Stimulated activated CD4-positive, alpha-beta T cell treated with anti-CD3 and anti-CD28 coated beads, Interleukin-12 subunit alpha, Interleukin-12 subunit beta, amount 100 ng/mL, for 24 hours (primary cell): ENCODE results near the gene SH2D3C.

Source experiments
- DNase-seq, 2 experiments: peaks; one replicate each; pipeline ENCODE4 v3.0.0-alpha.2; 2020; ENCODE audit warnings: low read depth in 2 of 2

Gene SH2D3C

GRCh38 chr9:127722055-127722745 is 56.3 kb downstream of the SH2D3C start:
- no peak for DNase-seq

GRCh38 chr9:127721391-127721821 is 57.1 kb downstream of the SH2D3C start:
- DNase-seq: no peak

GRCh38 chr9:127720865-127721227 is 57.6 kb downstream of the SH2D3C start:
- DNase-seq: no peak

GRCh38 chr9:127720031-127720864 is 58.2 kb downstream of the SH2D3C start:
- no peak for DNase-seq

- DNase-seq: no peak
Observed at GRCh38 chr9:127717766-127718165, 60.7 kb downstream of the SH2D3C start.

DNA sequence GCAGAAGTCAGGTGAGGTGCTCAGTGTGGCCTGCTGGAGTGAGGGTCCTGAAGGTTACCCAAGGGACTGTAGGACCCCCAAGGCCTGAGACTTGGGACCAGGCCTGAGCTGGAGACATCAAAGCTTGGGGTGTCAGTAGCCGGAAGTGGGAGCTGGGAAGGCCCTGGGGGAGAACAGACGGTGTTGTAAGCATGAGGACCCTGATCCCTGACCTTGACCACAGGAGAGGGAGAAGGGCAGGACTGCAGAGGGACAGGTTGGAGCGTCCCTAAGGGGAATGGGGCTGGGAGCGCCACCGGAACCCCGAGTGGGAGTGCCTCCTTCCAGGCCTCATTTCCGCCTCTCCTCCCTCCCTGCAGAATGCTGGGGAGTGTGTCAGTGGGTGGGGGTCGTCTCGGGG is 62.1 kb downstream of the SH2D3C start:
- DNase-seq: no peak

- peak; percentile 92 to 98 for DNase-seq
Observed at GRCh38 chr9:127715470-127716337, 62.8 kb downstream of the SH2D3C start, which contains the start of the genes PTRH1 and TTC16. PTRH1 (minus strand) TSS chr9:127715663; CDS start chr9:127715639, 24 bp downstream. TTC16 (plus strand) TSS chr9:127716079; CDS start chr9:127716146, 67 bp downstream.

DNA sequence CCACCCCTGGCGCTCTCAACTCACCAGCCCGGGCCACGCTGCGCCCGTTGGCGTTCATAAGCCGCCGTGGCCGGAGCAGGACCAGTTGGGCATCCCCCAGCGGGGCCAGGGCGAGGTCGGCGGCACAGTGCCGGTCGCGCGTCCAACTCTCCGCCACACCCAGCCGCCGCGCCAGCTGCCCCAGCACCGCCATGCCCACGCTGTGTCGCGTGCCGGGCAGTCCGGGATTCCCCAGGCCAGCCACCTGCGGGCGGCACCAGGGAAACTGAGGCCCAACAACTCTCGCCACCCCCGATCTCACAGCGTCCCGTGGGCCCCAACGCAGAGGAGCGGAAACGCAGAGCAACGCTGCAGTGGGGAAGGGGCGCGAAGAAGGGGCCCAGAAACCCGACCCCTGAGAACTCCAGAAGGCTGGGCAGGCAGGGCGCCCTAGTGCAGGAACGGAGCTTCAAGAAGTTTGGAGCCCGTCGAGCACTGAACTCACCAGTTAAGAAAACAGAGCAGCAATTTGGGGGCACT is 63.5 kb downstream of the SH2D3C start:
- no peak for DNase-seq

DNA sequence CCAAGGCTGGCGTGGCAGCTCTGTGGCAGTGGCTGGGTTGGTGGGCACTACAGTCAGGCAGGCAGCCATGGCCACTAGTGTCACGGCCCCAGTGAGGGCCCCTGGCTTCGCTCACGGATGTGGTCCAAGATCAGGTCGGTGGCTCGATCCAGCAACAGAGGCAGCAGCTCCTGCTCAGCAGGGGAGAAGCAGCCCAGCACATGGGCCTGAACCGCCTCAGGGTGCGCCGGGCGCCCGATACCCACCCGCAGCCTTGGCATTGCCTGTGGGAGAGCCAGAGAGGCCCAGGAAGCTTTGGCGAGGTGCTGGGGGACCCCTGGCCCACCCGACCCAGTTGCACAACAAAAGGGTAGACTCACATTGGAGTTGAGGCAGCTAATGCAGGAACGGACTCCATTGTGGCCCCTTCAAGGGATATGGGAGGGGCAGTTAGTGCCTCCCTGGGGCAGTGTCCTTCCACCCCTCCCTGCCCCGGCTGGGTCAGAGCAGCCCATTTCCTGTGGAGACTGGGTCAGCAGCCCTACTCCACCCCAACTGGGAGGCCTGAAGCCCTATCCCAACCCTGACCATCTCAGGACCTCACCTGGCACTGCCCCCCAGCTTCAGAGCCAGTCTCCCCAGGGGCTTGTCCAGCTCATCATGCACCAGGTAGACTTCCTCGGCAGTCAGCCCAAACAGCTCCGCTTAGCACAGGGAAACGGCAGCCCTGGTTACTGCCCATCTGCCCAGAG is 64.3 kb downstream of the SH2D3C start:
- no peak for DNase-seq

DNA sequence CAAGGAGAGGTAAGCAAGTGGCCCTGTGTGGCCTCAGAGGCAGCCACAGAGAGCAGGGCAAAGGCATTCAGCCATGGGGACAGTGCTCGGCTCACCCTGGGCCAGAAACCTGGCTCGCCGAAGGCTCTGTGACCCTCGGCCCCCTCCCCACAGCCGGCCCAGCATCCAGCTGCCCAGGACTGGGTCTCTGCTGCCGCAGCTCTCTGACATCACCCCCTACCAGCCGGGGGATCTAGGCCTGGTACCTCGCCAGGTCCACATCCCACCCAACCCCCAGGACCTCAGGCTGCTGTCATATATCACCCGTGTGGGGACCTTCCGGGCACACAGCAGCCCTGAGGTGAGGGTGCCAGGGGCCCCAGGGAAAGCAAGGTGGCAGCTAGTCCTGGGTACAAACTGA is 65.6 kb downstream of the SH2D3C start:
- DNase-seq: no peak

DNA sequence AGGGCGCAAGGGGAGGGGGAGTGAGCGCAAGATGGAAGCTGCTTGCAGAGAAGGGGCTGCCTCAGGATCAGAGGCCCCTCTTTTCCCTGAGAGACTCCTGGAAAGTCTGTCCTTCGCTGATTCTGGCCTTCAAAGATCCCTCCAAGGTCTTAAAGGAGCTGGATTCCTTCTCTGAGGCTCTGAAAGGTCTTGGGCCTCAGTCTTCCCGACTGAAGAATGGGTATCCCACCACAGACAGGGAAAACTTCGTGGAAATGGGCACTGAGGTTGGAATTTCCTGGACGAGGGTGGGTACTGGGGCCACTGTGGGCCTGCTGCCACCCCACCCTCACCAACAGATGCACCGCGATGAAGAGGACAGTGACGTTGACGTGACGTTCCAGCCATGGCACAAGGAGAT is 66.1 kb downstream of the SH2D3C start:
- DNase-seq: no peak

DNA sequence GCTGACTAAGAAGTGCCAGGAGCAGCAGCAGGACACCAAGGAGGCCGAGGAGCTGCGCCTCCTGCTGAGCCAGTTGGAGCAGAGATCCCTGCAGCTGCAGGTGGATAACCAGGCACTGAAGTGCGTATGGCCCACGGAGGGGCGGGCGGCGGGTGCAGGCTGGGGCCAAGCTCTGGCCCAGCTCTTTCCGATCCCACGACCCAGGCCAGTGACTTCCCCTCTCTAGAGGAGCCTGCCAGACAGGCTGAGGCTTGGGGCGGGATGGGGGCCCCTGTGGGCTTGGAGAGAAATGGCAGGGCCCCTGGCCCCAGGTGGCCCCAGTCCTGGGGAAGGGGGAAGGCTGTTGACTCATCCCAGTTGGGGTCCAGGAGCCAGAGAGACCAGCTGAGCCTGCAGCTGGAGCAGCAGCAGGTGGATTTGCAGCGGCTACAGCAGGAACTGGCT is 66.6 kb downstream of the SH2D3C start:
- no peak for DNase-seq

GRCh38 chr9:127711226-127711701 is 67.2 kb downstream of the SH2D3C start:
- no peak for DNase-seq

DNA sequence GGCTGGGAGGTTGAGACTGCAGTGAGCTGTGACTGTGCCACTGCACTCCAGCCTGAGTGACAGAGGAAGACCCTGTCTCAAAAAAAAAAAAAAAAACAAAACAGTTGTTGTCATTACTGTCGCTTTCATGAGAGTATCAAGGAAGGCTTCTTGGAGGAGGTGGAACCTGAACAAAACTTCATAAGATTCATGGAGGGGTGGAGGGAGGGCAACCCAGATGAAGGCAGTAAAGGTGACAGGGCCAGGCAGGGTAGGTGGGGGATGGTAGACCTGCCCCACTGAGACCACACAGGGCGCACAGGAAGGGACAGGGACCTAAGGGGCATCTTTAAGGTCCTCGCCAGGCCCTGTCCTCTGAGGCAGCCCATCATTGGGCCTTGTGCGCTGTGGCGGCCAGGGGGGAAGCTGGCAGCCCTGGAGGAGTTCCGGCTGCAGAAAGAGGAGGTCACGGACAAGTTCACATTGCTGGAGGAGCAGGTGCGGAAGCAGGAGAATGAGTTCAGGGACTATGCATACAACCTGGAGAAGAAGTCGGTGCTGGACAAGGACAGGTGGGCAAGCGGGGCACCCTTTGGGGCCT is 68.2 kb downstream of the SH2D3C start:
- DNase-seq: no peak

GRCh38 chr9:127708952-127709587 is 69.4 kb downstream of the SH2D3C start:
- no peak for DNase-seq

DNA sequence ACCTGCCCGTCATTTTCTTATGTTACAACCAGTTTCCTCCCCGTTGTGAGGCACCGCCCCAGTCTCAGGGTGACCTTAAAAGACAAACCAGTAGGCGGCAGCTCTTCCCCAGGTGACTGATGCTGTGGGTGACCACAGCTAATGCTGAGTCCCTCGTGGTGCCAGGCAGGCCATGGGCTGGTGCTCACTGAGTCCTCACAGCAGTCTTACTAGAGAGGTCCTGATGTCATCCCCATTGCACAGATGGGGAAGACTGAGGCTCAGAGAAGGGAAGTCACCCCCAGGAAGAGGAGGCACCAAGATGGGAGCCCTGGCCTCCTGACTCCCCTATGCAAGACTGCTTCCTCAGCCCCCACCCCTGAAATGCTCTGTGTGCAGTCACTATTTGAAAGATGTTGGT is 70.7 kb downstream of the SH2D3C start:
- DNase-seq: no peak

- DNase-seq: no peak
Observed at GRCh38 chr9:127706836-127707241, 71.6 kb downstream of the SH2D3C start, which contains the start of gene CFAP157. CFAP157 (plus strand) TSS chr9:127706988; CDS start chr9:127707032, 44 bp downstream.

GRCh38 chr9:127705577-127706379 is 72.7 kb downstream of the SH2D3C start:
- DNase-seq: no peak
